Endodermal cell (in vitro differentiated cells): ENCODE measurements around the gene CYB5D1. TPM values are rescaled to one million over a fixed set of nuclear protein-coding genes. Genes with fewer than 3 reads are reported as not detected.

Experiments used
- DNase-seq: peaks from one replicate; pipeline ENCODE4 v3.0.0-alpha.2; 2017
- H3K27ac ChIP-seq: 2 replicates; pipeline ENCODE4 v1.5.1; 2013; ENCODE audit warnings: mild to moderate bottlenecking, low read depth, low read length, moderate library complexity
- H3K27me3 ChIP-seq: 2 replicates; pipeline ENCODE4 v1.6.1; 2013; ENCODE audit warnings: mild to moderate bottlenecking, low read length, moderate library complexity; ENCODE audit not compliant: insufficient read depth, control insufficient read depth, poor library complexity, severe bottlenecking
- H3K36me3 ChIP-seq: 2 replicates; pipeline ENCODE4 v1.7.0; 2013; ENCODE audit warnings: mild to moderate bottlenecking, low read length, moderate library complexity; ENCODE audit not compliant: control insufficient read depth, insufficient read depth
- H3K4me1 ChIP-seq: one replicate; pipeline ENCODE4 v1.7.0; 2013; ENCODE audit warnings: low read length; ENCODE audit not compliant: control insufficient read depth, insufficient read depth
- H3K4me3 ChIP-seq: 2 replicates; pipeline ENCODE4 v1.5.1; 2013; ENCODE audit warnings: mild to moderate bottlenecking, low read length, moderate library complexity
- H3K9ac ChIP-seq: 2 replicates; pipeline ENCODE4 v1.6.1; 2013; ENCODE audit warnings: mild to moderate bottlenecking, low read length, moderate library complexity; ENCODE audit not compliant: poor library complexity, severe bottlenecking; ENCODE audit errors: extremely low read depth
- H3K9me3 ChIP-seq: 2 replicates; pipeline ENCODE4 v1.6.1; 2013; ENCODE audit warnings: mild to moderate bottlenecking, low read length, moderate library complexity; ENCODE audit not compliant: control insufficient read depth
- H3K27ac Mint-ChIP-seq: 2 replicates; pipeline ENCODE4 v1.8.0; 2020; ENCODE audit warnings: mixed read lengths
- H3K27me3 Mint-ChIP-seq: 2 replicates; pipeline ENCODE4 v1.8.0; 2021; ENCODE audit warnings: mild to moderate bottlenecking, mixed read lengths; ENCODE audit not compliant: insufficient read depth
- H3K36me3 Mint-ChIP-seq: 2 replicates; pipeline ENCODE4 v1.8.0; 2020; ENCODE audit warnings: low read depth, mixed read lengths
- H3K4me1 Mint-ChIP-seq: 2 replicates; pipeline ENCODE4 v1.8.0; 2020; ENCODE audit warnings: mixed read lengths
- H3K4me3 Mint-ChIP-seq: 2 replicates; pipeline ENCODE4 v1.8.0; 2020; ENCODE audit warnings: mild to moderate bottlenecking, moderate library complexity, mixed read lengths
- H3K9me3 Mint-ChIP-seq: 2 replicates; pipeline ENCODE4 v1.8.0; 2020; ENCODE audit warnings: mild to moderate bottlenecking, mixed read lengths
- WGBS, 2 experiments: methylation state at CpG; one replicate each; pipeline versions ENCODE4 v1.1.5 to v1.1.7; 2013; ENCODE audit warnings: missing lambda C conversion rate in 2 of 2, mixed read lengths in 1 of 2; ENCODE audit not compliant: insufficient coverage in 1 of 2, insufficient read length in 1 of 2; 5-methylcytosine and 5-hydroxymethylcytosine counted together
- total RNA-seq, 2 donors: library from RNA; stranded (reverse); fragmentation: NEBNext Ultra II Directional in 1 of 2; extraction: Animal tissue kit (Norgen Biotek cat#: 25700) in 1 of 2; gene quantifications; 2 replicates in 1 of 2; 3 replicates in 1 of 2; pipeline ENCODE4 v1.2.1, GENCODE V29; 2021
- TF ChIP-seq, protein P1 (sequence below): fragments of 200-600 bp; sonication (generic); conservative IDR thresholded peaks from 2 replicates; pipeline ENCODE4 v1.5.0; 2021; ENCODE audit warnings: antibody characterized with exemption, mild to moderate bottlenecking

The CYB5D1 gene
- total RNA-seq, 2 donors from 2014 or later: 10.6 to 12.9 TPM

DNA sequence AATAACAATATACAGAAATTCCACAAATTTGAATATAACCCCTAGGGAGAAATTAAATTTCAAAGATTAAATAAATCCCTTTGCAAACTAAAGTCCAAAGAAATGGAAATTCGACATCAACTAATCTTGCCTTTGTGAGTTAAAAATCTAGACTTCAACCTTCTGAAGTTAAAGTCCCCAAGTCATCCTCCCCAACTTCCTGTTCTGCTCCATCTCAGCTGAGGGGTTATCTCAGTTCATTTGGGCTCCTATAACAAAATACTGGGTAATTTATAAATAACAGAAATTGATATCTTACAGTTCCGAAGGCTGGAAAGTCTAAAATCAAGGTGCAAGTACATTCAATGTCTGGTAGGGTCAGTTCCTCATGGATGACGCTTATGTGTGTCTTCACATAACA, 46.6 kb upstream of the CYB5D1 start:
- H3K36me3 Mint-ChIP-seq: no peaks in the 10 kb centered on the region
- 90 to 94% methylated on average over 2 to 3 of the region's 3 CpGs for WGBS, 2 experiments
- H3K27me3 Mint-ChIP-seq: peaks cover 14% of the 10 kb centered on the region
- no peaks in the 10 kb centered on the region for H3K9me3 Mint-ChIP-seq
- H3K9me3 ChIP-seq: no peaks in the 10 kb centered on the region
- H3K4me1 ChIP-seq: peaks cover under 1% of the 10 kb centered on the region
- no peaks in the 10 kb centered on the region for H3K36me3 ChIP-seq
- H3K4me1 Mint-ChIP-seq: peaks cover 5% of the 10 kb centered on the region
- no peak overlapping the region for H3K27ac Mint-ChIP-seq
- no peak overlapping the region for H3K4me3 Mint-ChIP-seq
- no peak overlapping the region for H3K27ac ChIP-seq
- DNase-seq: no peak
- H3K4me3 ChIP-seq: no peak overlapping the region
- TF ChIP-seq, protein P1, sequence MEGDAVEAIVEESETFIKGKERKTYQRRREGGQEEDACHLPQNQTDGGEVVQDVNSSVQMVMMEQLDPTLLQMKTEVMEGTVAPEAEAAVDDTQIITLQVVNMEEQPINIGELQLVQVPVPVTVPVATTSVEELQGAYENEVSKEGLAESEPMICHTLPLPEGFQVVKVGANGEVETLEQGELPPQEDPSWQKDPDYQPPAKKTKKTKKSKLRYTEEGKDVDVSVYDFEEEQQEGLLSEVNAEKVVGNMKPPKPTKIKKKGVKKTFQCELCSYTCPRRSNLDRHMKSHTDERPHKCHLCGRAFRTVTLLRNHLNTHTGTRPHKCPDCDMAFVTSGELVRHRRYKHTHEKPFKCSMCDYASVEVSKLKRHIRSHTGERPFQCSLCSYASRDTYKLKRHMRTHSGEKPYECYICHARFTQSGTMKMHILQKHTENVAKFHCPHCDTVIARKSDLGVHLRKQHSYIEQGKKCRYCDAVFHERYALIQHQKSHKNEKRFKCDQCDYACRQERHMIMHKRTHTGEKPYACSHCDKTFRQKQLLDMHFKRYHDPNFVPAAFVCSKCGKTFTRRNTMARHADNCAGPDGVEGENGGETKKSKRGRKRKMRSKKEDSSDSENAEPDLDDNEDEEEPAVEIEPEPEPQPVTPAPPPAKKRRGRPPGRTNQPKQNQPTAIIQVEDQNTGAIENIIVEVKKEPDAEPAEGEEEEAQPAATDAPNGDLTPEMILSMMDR: no peak
- H3K27me3 ChIP-seq: no peaks in the 10 kb centered on the region
- H3K9ac ChIP-seq: no peak overlapping the region

DNA sequence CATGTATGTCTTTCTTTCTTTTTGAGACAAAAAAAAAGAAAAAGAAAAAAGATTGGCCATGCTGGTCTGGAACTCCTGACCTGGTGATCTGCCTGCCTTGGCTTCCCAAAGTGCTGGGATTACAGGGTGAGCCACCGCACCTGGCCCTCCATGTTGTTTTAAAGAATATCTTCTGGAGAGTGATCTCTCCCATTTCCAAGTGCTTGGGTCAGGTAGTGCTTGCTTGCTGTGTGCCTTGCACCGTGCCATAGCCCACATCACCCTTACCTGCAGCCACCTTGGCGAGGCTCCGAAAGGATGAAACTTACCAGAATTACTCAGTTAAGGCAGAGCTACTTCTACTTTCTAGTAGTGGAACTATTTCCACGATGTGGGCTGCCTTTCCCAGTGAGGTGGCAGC, 42.8 kb upstream of the CYB5D1 start:
- Mint-ChIP-seq H3K9me3 (no peaks in the 10 kb centered on the region), H3K4me1 (peaks cover 14% of the 10 kb centered on the region), H3K36me3 (no peaks in the 10 kb centered on the region), H3K27ac (no peak overlapping the region), H3K4me3 (no peak overlapping the region), H3K27me3 (peaks cover 17% of the 10 kb centered on the region)
- Histone ChIP-seq H3K36me3 (no peaks in the 10 kb centered on the region), H3K27ac (no peak overlapping the region), H3K4me3 (no peak overlapping the region), H3K9me3 (no peaks in the 10 kb centered on the region), H3K27me3 (peaks cover 7% of the 10 kb centered on the region), H3K9ac (no peak overlapping the region), H3K4me1 (peaks cover 14% of the 10 kb centered on the region)
- TF ChIP-seq, protein P1: no peak
- DNase-seq: no peak
- 91 to 93% methylated on average over 4 to 5 of the region's 5 CpGs for WGBS, 2 experiments

DNA sequence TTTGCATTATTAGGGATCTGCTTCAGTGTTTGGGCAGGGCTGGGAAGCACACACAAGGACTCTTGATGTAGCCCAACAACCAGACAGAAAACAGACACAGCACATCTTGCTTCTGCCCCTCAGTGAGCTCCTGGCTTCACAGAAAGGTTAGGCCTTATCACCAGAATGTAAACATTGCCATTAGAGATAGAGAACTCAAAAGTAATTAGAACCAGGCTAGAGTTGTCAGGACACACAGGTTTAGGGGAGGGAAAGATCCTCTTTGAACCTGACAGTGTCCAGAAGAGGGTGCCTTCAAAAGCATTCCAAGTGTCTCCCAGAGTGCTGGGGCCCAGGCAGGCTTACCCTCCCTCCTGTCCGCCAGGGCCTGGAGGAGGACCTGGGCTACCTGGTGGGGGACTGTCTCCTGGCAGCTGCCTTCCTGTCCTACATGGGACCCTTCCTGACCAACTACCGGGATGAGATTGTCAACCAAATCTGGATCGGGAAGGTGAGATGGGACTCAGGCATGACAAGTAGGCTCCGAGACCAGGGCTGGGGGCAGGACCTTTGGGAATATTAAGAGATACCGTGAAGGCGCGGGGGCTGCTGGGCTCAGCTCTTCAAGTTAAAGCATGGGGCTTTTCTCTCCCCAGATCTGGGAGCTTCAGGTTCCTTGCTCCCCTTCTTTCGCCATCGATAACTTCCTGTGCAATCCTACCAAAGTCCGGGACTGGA, 40.7 kb upstream of the CYB5D1 start:
- Mint-ChIP-seq H3K27ac (no peak overlapping the region), H3K4me1 (peaks cover 14% of the 10 kb centered on the region), H3K27me3 (peaks cover 26% of the 10 kb centered on the region), H3K4me3 (no peak overlapping the region), H3K9me3 (no peaks in the 10 kb centered on the region), H3K36me3 (no peaks in the 10 kb centered on the region)
- Histone ChIP-seq H3K4me3 (no peak overlapping the region), H3K4me1 (peaks cover 14% of the 10 kb centered on the region), H3K9ac (no peak overlapping the region), H3K9me3 (no peaks in the 10 kb centered on the region), H3K27ac (no peak overlapping the region), H3K27me3 (peaks cover 11% of the 10 kb centered on the region), H3K36me3 (no peaks in the 10 kb centered on the region)
- TF ChIP-seq, protein P1: no peak
- peak; percentile 56 for DNase-seq
- 90 to 98% methylated on average over 10 of the region's 10 CpGs for WGBS, 2 experiments
